Activated T-cell treated with anti-CD3 and anti-CD28 coated beads, Interleukin-2, amount 50 U/mL, for 48 hours (primary cell): Measurements from ENCODE around the gene F10.
"Not testable (repeated sequence)": the region's sequence is repeated elsewhere in the genome, so short reads cannot be mapped to it uniquely, and the experiment has no call there.

Source experiments
- DNase-seq, 2 experiments: peaks; one replicate each; pipeline ENCODE4 v3.0.0-alpha.2; 2020

The F10 gene

GRCh38 chr13:113102727-113103126 is 19.9 kb upstream of the F10 start:
- DNase-seq = no peak

GRCh38 chr13:113103646-113104045 is 19.0 kb upstream of the F10 start:
- no peak for DNase-seq

GRCh38 chr13:113105032-113105920 is 17.3 kb upstream of the F10 start, which contains the start of gene F7:
Gene F7 (plus strand): TSS chr13:113105791. CDS start chr13:113105842, 51 bp downstream.
- DNase-seq = no peak

GRCh38 chr13:113105921-113106452 is 16.6 kb upstream of the F10 start:
- DNase-seq = no peak

- no peak for DNase-seq
Observed at GRCh38 chr13:113106711-113107351, 15.8 kb upstream of the F10 start.

GRCh38 chr13:113108521-113108920 is 14.1 kb upstream of the F10 start:
- DNase-seq = not testable (repeated sequence)

- DNase-seq = peak in 1 of 2 experiments; percentile 39
Observed at GRCh38 chr13:113109151-113110047, 13.2 kb upstream of the F10 start.

- DNase-seq = peak; percentile 42 to 54
Observed at GRCh38 chr13:113110048-113110851, 12.3 kb upstream of the F10 start.

- peak in 1 of 2 experiments; percentile 34 for DNase-seq
Observed at GRCh38 chr13:113110852-113111315, 11.7 kb upstream of the F10 start.

- DNase-seq = not testable (repeated sequence)
Observed at GRCh38 chr13:113111821-113112220, 10.8 kb upstream of the F10 start.

- DNase-seq = not testable (repeated sequence)
Observed at GRCh38 chr13:113112475-113112874, 10.1 kb upstream of the F10 start.

- DNase-seq = no peak
Observed at GRCh38 chr13:113112893-113113845, 9.4 kb upstream of the F10 start.

- DNase-seq = no peak
Observed at GRCh38 chr13:113113846-113114271, 8.7 kb upstream of the F10 start.

- DNase-seq = no peak
Observed at GRCh38 chr13:113114511-113115362, 7.9 kb upstream of the F10 start.

GRCh38 chr13:113115363-113116205 is 7.0 kb upstream of the F10 start:
- no peak for DNase-seq

- no peak for DNase-seq
Observed at GRCh38 chr13:113116206-113116800, 6.3 kb upstream of the F10 start.

GRCh38 chr13:113116871-113117271 is 5.7 kb upstream of the F10 start:
- no peak for DNase-seq

- DNase-seq = no peak
Observed at GRCh38 chr13:113117335-113117872, 5.2 kb upstream of the F10 start.
